Measurements from ENCODE around the gene CCDC81.

The CCDC81 gene

DNA sequence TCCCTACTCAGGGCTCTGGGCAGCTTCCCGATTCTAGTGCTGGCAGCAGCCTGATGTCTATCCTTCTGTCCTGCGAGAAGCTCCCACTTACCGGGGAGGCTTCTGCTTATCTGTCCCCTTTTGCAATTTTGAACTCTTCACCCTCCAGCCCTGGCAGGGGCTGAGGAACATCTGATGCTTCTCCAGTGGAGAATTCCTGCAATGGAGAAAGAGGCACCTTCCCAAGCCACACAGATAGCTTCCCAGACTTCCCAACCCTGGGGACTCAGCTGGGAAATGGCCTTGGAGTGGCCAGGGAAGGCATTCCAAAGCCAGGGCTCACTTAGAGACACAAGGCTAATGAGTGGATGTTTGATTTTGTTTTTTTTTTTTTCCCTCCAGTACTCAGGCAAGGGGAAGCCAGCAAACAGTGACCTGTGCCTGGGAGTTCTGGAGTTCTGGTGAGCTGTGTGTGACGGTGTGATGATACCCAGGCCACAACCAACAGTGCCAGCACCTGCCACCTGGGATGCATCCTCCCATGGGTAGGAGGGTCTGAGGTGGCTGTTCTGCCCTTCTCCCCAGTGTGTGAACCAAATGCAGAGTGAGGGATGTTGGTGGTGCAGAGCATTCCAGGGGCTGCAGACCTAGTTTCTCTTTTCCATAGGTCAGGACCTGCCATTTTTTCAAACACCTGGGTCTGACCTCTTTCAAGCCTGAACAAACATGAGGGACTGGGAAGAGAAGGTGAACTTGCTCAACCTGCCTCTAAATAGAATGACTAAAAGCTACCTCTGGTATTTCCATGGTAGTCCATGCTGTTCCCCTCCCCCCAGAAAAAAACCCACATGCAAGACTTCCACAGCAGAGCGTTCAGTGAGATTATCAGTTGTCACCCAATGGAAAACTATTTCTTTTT lies 95.1 kb downstream of the CCDC81 start:
- no peak for DNase-seq

Data from activated T-cell treated with anti-CD3 and anti-CD28 coated beads for 4 hours (primary cell).